CD8-positive, alpha-beta memory T cell (primary cell): ENCODE results near the gene PRKRA. TPM values are rescaled to one million over a fixed set of nuclear protein-coding genes. Genes with fewer than 3 reads are reported as not detected.

Source experiments
- CTCF ChIA-PET: fragments of 350-600 bp; sonication (Branson Sonifier 250); formaldehyde crosslinking; loops from one replicate; lab custom pipeline; 2021; ENCODE audit warnings: antibody characterized with exemption; lab: Charles Lee
- POLR2A ChIA-PET: fragments of 350-600 bp; sonication (Branson Sonifier 250); formaldehyde crosslinking; loops from one replicate; lab custom pipeline; 2021; ENCODE audit warnings: antibody characterized with exemption; lab: Charles Lee
- DNase-seq, 5 donors: peaks; one replicate each; pipeline versions ENCODE4 v3.0.0 to v3.0.0-alpha.2; 2020 to 2022; ENCODE audit warnings: mixed read lengths in 1 of 5
- H3K27ac ChIP-seq: one replicate; pipeline ENCODE4 v1.7.0; 2013; ENCODE audit warnings: low read depth, mild to moderate bottlenecking, low read length, moderate library complexity
- H3K27me3 ChIP-seq: 2 replicates; pipeline ENCODE4 v1.7.0; 2013; ENCODE audit warnings: low read length, mild to moderate bottlenecking; ENCODE audit not compliant: insufficient read depth, poor library complexity, severe bottlenecking
- H3K36me3 ChIP-seq: 2 replicates; pipeline ENCODE4 v1.7.0; 2013; ENCODE audit warnings: mild to moderate bottlenecking, low read length, moderate library complexity; ENCODE audit not compliant: insufficient read depth
- H3K4me1 ChIP-seq: 2 replicates; pipeline ENCODE4 v1.7.0; 2013; ENCODE audit warnings: mild to moderate bottlenecking, low read length, moderate library complexity; ENCODE audit not compliant: insufficient read depth
- H3K4me3 ChIP-seq: 2 replicates; pipeline ENCODE4 v1.7.0; 2013; ENCODE audit warnings: mild to moderate bottlenecking, low read length
- H3K9me3 ChIP-seq: 2 replicates; pipeline ENCODE4 v1.7.0; 2013; ENCODE audit warnings: mild to moderate bottlenecking, low read length
- H3K27ac Mint-ChIP-seq, 8 donors: one replicate each; pipeline ENCODE4 v1.8.0; 2020 to 2021; ENCODE audit warnings: mixed read lengths in 8 of 8, mild to moderate bottlenecking in 6 of 8, inconsistent platforms in 3 of 8, moderate library complexity in 3 of 8
- H3K27me3 Mint-ChIP-seq, 2 donors: one replicate each; pipeline ENCODE4 v1.8.0; 2020 to 2021; ENCODE audit warnings: mixed read lengths in 2 of 2, mild to moderate bottlenecking in 1 of 2, moderate library complexity in 1 of 2
- H3K36me3 Mint-ChIP-seq, 3 donors: one replicate each; pipeline ENCODE4 v1.8.0; 2020 to 2021; ENCODE audit warnings: mixed read lengths in 3 of 3, inconsistent platforms in 1 of 3, mild to moderate bottlenecking in 1 of 3
- H3K4me1 Mint-ChIP-seq, 3 donors: one replicate each; pipeline ENCODE4 v1.8.0; 2020 to 2021; ENCODE audit warnings: mixed read lengths in 3 of 3, inconsistent platforms in 1 of 3, mild to moderate bottlenecking in 1 of 3
- H3K4me3 Mint-ChIP-seq, 7 donors: one replicate each; pipeline ENCODE4 v1.8.0; 2020 to 2021; ENCODE audit warnings: mixed read lengths in 7 of 7, mild to moderate bottlenecking in 6 of 7, moderate library complexity in 4 of 7, inconsistent platforms in 2 of 7
- H3K9me3 Mint-ChIP-seq, 5 donors: one replicate each; pipeline ENCODE4 v1.8.0; 2020 to 2022; ENCODE audit warnings: mixed read lengths in 5 of 5, mild to moderate bottlenecking in 3 of 5, moderate library complexity in 2 of 5, inconsistent platforms in 1 of 5
- polyA plus RNA-seq: library from polyadenylated mRNA; unstranded; fragments of 300-500 nt; fragmentation: Illumina TruSeq; gene quantifications from one replicate; pipeline ENCODE4 v1.2.3, GENCODE V29; 2021
- total RNA-seq, 2 experiments: library from RNA; stranded (reverse); gene quantifications; one replicate each; pipeline ENCODE4 v1.2.3, GENCODE V29; 2021

The PRKRA gene
- total and polyA plus RNA-seq, 3 experiments from 2014 or later, result 48.4 to 58.0 (median 48.5) TPM

GRCh38 chr2:178395941-178396570, 54.9 kb downstream of the PRKRA start:
- Histone ChIP-seq H3K4me3 (no peak overlapping the region), H3K27ac (no peak overlapping the region), H3K27me3 (no peaks in the 10 kb centered on the region), H3K4me1 (no peaks in the 10 kb centered on the region), H3K36me3 (no peaks in the 10 kb centered on the region), H3K9me3 (no peaks in the 10 kb centered on the region)
- no peaks in the 10 kb centered on the region for H3K9me3 Mint-ChIP-seq
- no peak overlapping the region for H3K4me3 Mint-ChIP-seq
- no peak for DNase-seq
- H3K4me1 Mint-ChIP-seq, result no peaks in the 10 kb centered on the region
- POLR2A ChIA-PET, result no interaction called here
- CTCF ChIA-PET, result interaction anchor here (1.0 to 4.8 kb wide), 4 partner anchors 17 to 284 kb away, joined by 4 to 49 read pairs (median 16); partner anchors contain the start of gene RBM45
- peaks cover 0 to 2% of the 10 kb centered on the region in 2 donors for H3K27me3 Mint-ChIP-seq
- no peaks in the 10 kb centered on the region for H3K36me3 Mint-ChIP-seq
- no peak overlapping the region for H3K27ac Mint-ChIP-seq

GRCh38 chr2:178395295-178395694, 55.7 kb downstream of the PRKRA start:
- H3K27me3 Mint-ChIP-seq, result peaks cover 0 to 2% of the 10 kb centered on the region in 2 donors
- H3K36me3 ChIP-seq, result no peaks in the 10 kb centered on the region
- H3K27ac ChIP-seq, result no peak overlapping the region
- ChIA-PET POLR2A (no interaction called here), CTCF (interaction anchor here (0.7 to 2.5 kb wide), 5 partner anchors 12 to 283 kb away, joined by 3 to 24 read pairs (median 4); partner anchors contain the start of gene RBM45)
- H3K4me1 ChIP-seq, result no peaks in the 10 kb centered on the region
- DNase-seq, result no peak
- no peaks in the 10 kb centered on the region for H3K4me1 Mint-ChIP-seq
- H3K4me3 ChIP-seq, result no peak overlapping the region
- H3K36me3 Mint-ChIP-seq, result no peaks in the 10 kb centered on the region
- no peak overlapping the region for H3K4me3 Mint-ChIP-seq
- no peaks in the 10 kb centered on the region for H3K9me3 Mint-ChIP-seq
- H3K27me3 ChIP-seq, result no peaks in the 10 kb centered on the region
- H3K9me3 ChIP-seq, result no peaks in the 10 kb centered on the region
- no peak overlapping the region for H3K27ac Mint-ChIP-seq

- H3K9me3 ChIP-seq, result no peaks in the 10 kb centered on the region
- POLR2A ChIA-PET, result no interaction called here
- no peaks in the 10 kb centered on the region for H3K4me1 ChIP-seq
- Mint-ChIP-seq H3K9me3 (no peaks in the 10 kb centered on the region), H3K4me3 (no peak overlapping the region), H3K27ac (no peak overlapping the region), H3K27me3 (peaks cover 0 to 2% of the 10 kb centered on the region in 2 donors), H3K36me3 (no peaks in the 10 kb centered on the region), H3K4me1 (no peaks in the 10 kb centered on the region)
- no peak overlapping the region for H3K4me3 ChIP-seq
- no peaks in the 10 kb centered on the region for H3K27me3 ChIP-seq
- H3K27ac ChIP-seq, result no peak overlapping the region
- DNase-seq, result no peak
- CTCF ChIA-PET, result interaction anchor here (0.7 to 2.5 kb wide), 5 partner anchors 13 to 283 kb away, joined by 3 to 24 read pairs (median 4); partner anchors contain the start of gene RBM45
- H3K36me3 ChIP-seq, result no peaks in the 10 kb centered on the region
Measured at GRCh38 chr2:178394859-178395258, 56.1 kb downstream of the PRKRA start.

GRCh38 chr2:178392215-178392614, 58.8 kb downstream of the PRKRA start:
- Histone ChIP-seq H3K4me3 (no peak overlapping the region), H3K4me1 (no peaks in the 10 kb centered on the region), H3K36me3 (no peaks in the 10 kb centered on the region), H3K27me3 (no peaks in the 10 kb centered on the region), H3K9me3 (no peaks in the 10 kb centered on the region), H3K27ac (no peak overlapping the region)
- H3K36me3 Mint-ChIP-seq, result no peaks in the 10 kb centered on the region
- H3K27ac Mint-ChIP-seq, result no peak overlapping the region
- peaks cover 0 to 5% of the 10 kb centered on the region in 2 donors for H3K27me3 Mint-ChIP-seq
- no peak for DNase-seq
- H3K9me3 Mint-ChIP-seq, result no peaks in the 10 kb centered on the region
- CTCF ChIA-PET, result interaction anchor here (2.8 kb wide), 1 partner anchor 22 kb away, joined by 12 read pairs; no protein-coding TSS in a partner anchor
- POLR2A ChIA-PET, result no interaction called here
- H3K4me1 Mint-ChIP-seq, result peaks cover 0 to 2% (median 0%) of the 10 kb centered on the region in 3 donors
- no peak overlapping the region for H3K4me3 Mint-ChIP-seq

GRCh38 chr2:178391701-178392100, 59.3 kb downstream of the PRKRA start:
- H3K36me3 Mint-ChIP-seq, result no peaks in the 10 kb centered on the region
- Histone ChIP-seq H3K27ac (no peak overlapping the region), H3K27me3 (no peaks in the 10 kb centered on the region), H3K4me3 (no peak overlapping the region), H3K36me3 (no peaks in the 10 kb centered on the region), H3K4me1 (no peaks in the 10 kb centered on the region), H3K9me3 (no peaks in the 10 kb centered on the region)
- CTCF ChIA-PET, result interaction anchor here (2.8 kb wide), 1 partner anchor 23 kb away, joined by 12 read pairs; no protein-coding TSS in a partner anchor
- POLR2A ChIA-PET, result no interaction called here
- H3K27ac Mint-ChIP-seq, result no peak overlapping the region
- H3K9me3 Mint-ChIP-seq, result no peaks in the 10 kb centered on the region
- peaks cover 0 to 5% of the 10 kb centered on the region in 2 donors for H3K27me3 Mint-ChIP-seq
- H3K4me3 Mint-ChIP-seq, result no peak overlapping the region
- no peak for DNase-seq
- peaks cover 0 to 5% (median 0%) of the 10 kb centered on the region in 3 donors for H3K4me1 Mint-ChIP-seq

GRCh38 chr2:178388287-178388686, 62.7 kb downstream of the PRKRA start:
- no peaks in the 10 kb centered on the region for H3K9me3 Mint-ChIP-seq
- Histone ChIP-seq H3K4me1 (no peaks in the 10 kb centered on the region), H3K27ac (no peak overlapping the region), H3K9me3 (no peaks in the 10 kb centered on the region), H3K27me3 (no peaks in the 10 kb centered on the region), H3K36me3 (no peaks in the 10 kb centered on the region), H3K4me3 (no peak overlapping the region)
- no peak overlapping the region for H3K4me3 Mint-ChIP-seq
- H3K27me3 Mint-ChIP-seq, result peaks cover 5% of the 10 kb centered on the region in 2 donors
- no peak for DNase-seq
- H3K36me3 Mint-ChIP-seq, result no peaks in the 10 kb centered on the region
- H3K27ac Mint-ChIP-seq, result no peak overlapping the region
- H3K4me1 Mint-ChIP-seq, result peaks cover 0 to 5% (median 0%) of the 10 kb centered on the region in 3 donors
- ChIA-PET POLR2A (no interaction called here), CTCF (no interaction called here)

- no peaks in the 10 kb centered on the region for H3K36me3 Mint-ChIP-seq
- Histone ChIP-seq H3K4me1 (no peaks in the 10 kb centered on the region), H3K27ac (no peak overlapping the region), H3K36me3 (no peaks in the 10 kb centered on the region), H3K27me3 (no peaks in the 10 kb centered on the region), H3K4me3 (no peak overlapping the region), H3K9me3 (no peaks in the 10 kb centered on the region)
- DNase-seq, result no peak
- CTCF ChIA-PET, result no interaction called here
- H3K27me3 Mint-ChIP-seq, result peaks cover 5 to 10% of the 10 kb centered on the region in 2 donors
- H3K4me3 Mint-ChIP-seq, result no peak overlapping the region
- peaks cover 0 to 5% (median 0%) of the 10 kb centered on the region in 3 donors for H3K4me1 Mint-ChIP-seq
- H3K9me3 Mint-ChIP-seq, result no peaks in the 10 kb centered on the region
- POLR2A ChIA-PET, result no interaction called here
- H3K27ac Mint-ChIP-seq, result peak overlapping the region in 1 of 8 donors; percentile 10
Measured at GRCh38 chr2:178386986-178387597, 63.9 kb downstream of the PRKRA start.

- Histone ChIP-seq H3K4me1 (no peaks in the 10 kb centered on the region), H3K36me3 (no peaks in the 10 kb centered on the region), H3K27me3 (no peaks in the 10 kb centered on the region), H3K9me3 (no peaks in the 10 kb centered on the region), H3K4me3 (no peak overlapping the region), H3K27ac (no peak overlapping the region)
- Mint-ChIP-seq H3K36me3 (no peaks in the 10 kb centered on the region), H3K9me3 (no peaks in the 10 kb centered on the region), H3K27me3 (peaks cover 5 to 10% of the 10 kb centered on the region in 2 donors), H3K27ac (no peak overlapping the region), H3K4me3 (no peak overlapping the region), H3K4me1 (peaks cover 0 to 5% (median 0%) of the 10 kb centered on the region in 3 donors)
- DNase-seq, result no peak
- CTCF ChIA-PET, result no interaction called here
- POLR2A ChIA-PET, result no interaction called here
Measured at GRCh38 chr2:178385595-178386148, 65.3 kb downstream of the PRKRA start.
